K562 (cell line): ENCODE results near the gene UHMK1. TPM values are rescaled to one million over a fixed set of nuclear protein-coding genes. Genes with fewer than 3 reads are reported as not detected.
A peak's percentile ranks its signal among the peaks of the same experiment; 100 is the strongest.

Experiments used
- ARID2 ChIP-seq: fragments of 450-650 bp; IDR thresholded peaks from 2 replicates; pipeline ENCODE4 v1.6.1; 2017; ENCODE audit warnings: antibody characterized with exemption, mild to moderate bottlenecking
- ATF2 ChIP-seq: sonication (generic); formaldehyde crosslinking; IDR thresholded peaks from 2 replicates; pipeline ENCODE4 v1.8.1; 2022; ENCODE audit warnings: missing genetic modification reagents
- CAMTA2 ChIP-seq: fragments of 250-450 bp; sonication (Bioruptor Pico); conservative IDR thresholded peaks from 2 replicates; pipeline ENCODE4 v1.5.1; 2022
- CBX1 ChIP-seq: sonication (generic); IDR thresholded peaks from 2 replicates; pipeline ENCODE4 v1.6.1; 2016; ENCODE audit warnings: antibody characterized with exemption, low read depth, mild to moderate bottlenecking
- CHD7 ChIP-seq: fragments of 200-600 bp; sonication (generic); IDR thresholded peaks from one replicate; pipeline ENCODE4 v1.6.1; 2012; ENCODE audit warnings: mild to moderate bottlenecking, low read depth, low read length, inconsistent platforms
- CREB5 ChIP-seq: fragments of 250-450 bp; sonication (Bioruptor Pico); IDR thresholded peaks from 2 replicates; pipeline ENCODE4 v1.5.0; 2020; ENCODE audit warnings: mild to moderate bottlenecking
- CREM ChIP-seq: IDR thresholded peaks from 2 replicates; pipeline ENCODE4 v1.6.1; 2014; ENCODE audit warnings: antibody characterized with exemption, low read depth
- EP400 ChIP-seq: fragments of 450-650 bp; IDR thresholded peaks from 2 replicates; pipeline ENCODE4 v1.6.1; 2017; ENCODE audit warnings: antibody characterized with exemption, mild to moderate bottlenecking, moderate library complexity
- RBBP5 ChIP-seq: fragments of 200-600 bp; sonication (generic); IDR thresholded peaks from 2 replicates; pipeline ENCODE4 v1.6.1; 2012; ENCODE audit warnings: borderline replicate concordance, mild to moderate bottlenecking, low read length, control low read depth, inconsistent platforms; ENCODE audit not compliant: insufficient read depth, poor library complexity, severe bottlenecking
- STAG1 ChIP-seq: sonication (generic); formaldehyde crosslinking; IDR thresholded peaks from 2 replicates; pipeline ENCODE4 v1.5.0; 2020; ENCODE audit warnings: missing genetic modification reagents, borderline replicate concordance
- TCF7 ChIP-seq: sonication (generic); IDR thresholded peaks from 2 replicates; pipeline ENCODE4 v1.6.1; 2016; ENCODE audit warnings: antibody characterized with exemption, borderline replicate concordance
- USF2 ChIP-seq: sonication (generic); formaldehyde crosslinking; IDR thresholded peaks from 2 replicates; pipeline ENCODE4 v1.5.0; 2020; ENCODE audit warnings: missing genetic modification reagents
- polyA plus RNA-seq, 8 experiments: library from polyadenylated mRNA; depleted of rRNA in 4 of 8; stranded (reverse) in 5 of 8; unstranded in 3 of 8; fragments of >200 nt; fragmentation: Nextera tagmentation in 2 of 8; fragmentation: Illumina TruSeq in 1 of 8; extraction: Ambion mirVana in 2 of 8; extraction: Trizol in 1 of 8; gene quantifications; 2 replicates each; pipeline versions ENCODE4 v1.2.1 to v1.2.3, GENCODE V29; 2011 to 2014; ENCODE audit warnings: inconsistent platforms in 1 of 8, missing spikeins in 1 of 8
- total RNA-seq, 7 experiments: library from RNA; depleted of rRNA in 6 of 7; stranded (reverse); fragments of >200 nt in 6 of 7; fragmentation: Illumina TruSeq in 2 of 7; extraction: Trizol in 2 of 7; gene quantifications; 2 replicates each; pipeline versions ENCODE4 v1.2.1 to v1.2.3, GENCODE V29; 2011 to 2021; ENCODE audit warnings: low replicate concordance in 1 of 7

Gene UHMK1
- total and polyA plus RNA-seq, 9 of the 15 experiments (the other 6 are each of a cell fraction or from before 2014, with no cell fraction given), result 13.1 to 72.4 (median 38.3) TPM

GRCh38 chr1:162497723-162498495 is at the start of gene UHMK1 (continued):
- TF ChIP-seq CREB5 (CRISPR knock-in tag) (no peak), RBBP5 (peak; percentile 98), CREM (peak; percentile 33; the same call in 1 of the 2 replicates), EP400 (peak; percentile 71; the same call in 1 of the 2 replicates), TCF7 (no peak; the same call in 1 of the 2 replicates), CAMTA2 (no peak), STAG1 (no peak), CHD7 (no peak), CBX1 (0 out of 2 replicates have a peak, but pooled peaks have one; percentile 83), ARID2 (peak; percentile 30; the same call in 1 of the 2 replicates), ATF2 (CRISPR knock-in tag) (no peak), USF2 (no peak)
